GM12878 (cell line): ENCODE measurements around the gene CYB561A3. TPM values are rescaled to one million over a fixed set of nuclear protein-coding genes. Genes with fewer than 3 reads are reported as not detected.

Source experiments
- ATAC-seq: fragments of 200-7000 bp; cut with Tn5 transposase; 3 replicates; pipeline ENCODE4 v1.9.1; 2020; ENCODE audit warnings: mild to moderate bottlenecking, moderate library complexity
- BruUV-seq: library from RNA; stranded (reverse); fragments of 400-500 nt; replicated peaks from 2 replicates; lab custom pipeline; 2021; lab: Mats Ljungman, UMichigan
- CTCF ChIA-PET: fragments of 300-600 bp; sonication (Branson Sonifier 250); formaldehyde crosslinking; extraction: SDS; loops from one replicate; lab custom pipeline; 2021; ENCODE audit warnings: inconsistent platforms; lab: Yijun Ruan, JAX
- POLR2A ChIA-PET: fragments of 350-600 bp; formaldehyde crosslinking; extraction: SDS; loops from one replicate; lab custom pipeline; 2021; ENCODE audit warnings: inconsistent platforms; lab: Charles Lee
- RAD21 ChIA-PET: fragments of 300-600 bp; sonication (Branson Sonifier 250); formaldehyde crosslinking; loops from one replicate; lab custom pipeline; 2023; ENCODE audit warnings: antibody characterized with exemption; ENCODE audit not compliant: unreplicated experiment; lab: Charles Lee
- SMC1A ChIA-PET: fragments of 300-600 bp; sonication (Branson Sonifier 250); formaldehyde crosslinking; loops from one replicate; lab custom pipeline; 2023; ENCODE audit not compliant: unreplicated experiment, uncharacterized antibody; lab: Charles Lee
- DNase-seq: peaks from one replicate; pipeline ENCODE4 v3.0.0-alpha.2; 2011; ENCODE audit warnings: low read depth, low spot score
- FAIRE-seq: peaks from 3 replicates; lab custom pipeline; 2011; peaks lifted over from hg19 to GRCh38; lab: Jason Lieb, UNC
- H2AFZ ChIP-seq: 2 replicates; pipeline ENCODE4 v1.6.0; 2011; ENCODE audit warnings: low read depth, low read length, control low read depth; ENCODE audit not compliant: control insufficient read depth
- H3K27ac ChIP-seq: 2 replicates; pipeline ENCODE4 v1.5.1; 2011; ENCODE audit warnings: control low read depth; ENCODE audit not compliant: control insufficient read depth, insufficient read depth
- H3K27me3 ChIP-seq, 2 experiments: replicated peaks in 1 of 2; 2 replicates each; pipeline versions ENCODE4 v1.6.0 to v1.6.1; 2011; ENCODE audit warnings: low read length in 1 of 2; ENCODE audit not compliant: control insufficient read depth in 2 of 2, insufficient read depth in 2 of 2
- H3K36me3 ChIP-seq, 2 experiments: 2 replicates each; pipeline ENCODE4 v1.5.1; 2011; ENCODE audit warnings: low read length in 1 of 2; ENCODE audit not compliant: control insufficient read depth in 2 of 2, insufficient read depth in 2 of 2
- H3K4me1 ChIP-seq: 2 replicates; pipeline ENCODE4 v1.6.1; 2011; ENCODE audit warnings: mild to moderate bottlenecking, low read length, moderate library complexity, mixed read lengths; ENCODE audit not compliant: control insufficient read depth, insufficient read depth
- H3K4me2 ChIP-seq: 2 replicates; pipeline ENCODE4 v1.6.0; 2011; ENCODE audit warnings: control low read depth; ENCODE audit not compliant: control insufficient read depth, insufficient read depth
- H3K4me3 ChIP-seq: fragments of 200-600 bp; sonication (generic); 2 replicates; pipeline ENCODE4 v1.5.1; 2016
- H3K79me2 ChIP-seq: 2 replicates; pipeline ENCODE4 v1.6.0; 2011; ENCODE audit warnings: low read length; ENCODE audit not compliant: control insufficient read depth, insufficient read depth
- H3K9ac ChIP-seq: 2 replicates; pipeline ENCODE4 v1.8.0; 2011; ENCODE audit warnings: low read length, control low read depth, mixed read lengths; ENCODE audit not compliant: control insufficient read depth, insufficient read depth
- H3K9me3 ChIP-seq: replicated peaks from 3 replicates; pipeline ENCODE4 v1.5.1; 2011; ENCODE audit warnings: mild to moderate bottlenecking, low read length; ENCODE audit not compliant: control insufficient read depth, insufficient read depth
- H4K20me1 ChIP-seq: 2 replicates; pipeline ENCODE4 v1.6.0; 2011; ENCODE audit not compliant: control insufficient read depth, insufficient read depth
- BHLHE40 ChIP-seq, 2 experiments: fragments of 450-650 bp in 1 of 2; IDR thresholded peaks; 2 replicates each; pipeline ENCODE4 v1.6.1; 2011 to 2017; ENCODE audit warnings: low read depth in 2 of 2, borderline replicate concordance in 1 of 2, improper control_type of control experiment in 1 of 2, low read length in 1 of 2, mild to moderate bottlenecking in 1 of 2
- CEBPB ChIP-seq, 2 experiments: fragments of 150-350 bp in 1 of 2; IDR thresholded peaks; 2 replicates each; pipeline ENCODE4 v1.6.1; 2012 to 2014; ENCODE audit warnings: low read depth in 2 of 2, low read length in 2 of 2, borderline replicate concordance in 1 of 2, inconsistent platforms in 1 of 2
- CTCF ChIP-seq, 3 experiments: IDR thresholded peaks in 2 of 3; conservative IDR thresholded peaks in 1 of 3; 2 replicates each; pipeline ENCODE4 v1.5.1; 2011; ENCODE audit warnings: low read depth in 3 of 3, low read length in 3 of 3, mild to moderate bottlenecking in 3 of 3, control low read depth in 2 of 3, moderate library complexity in 2 of 3, inconsistent platforms in 1 of 3, mixed read lengths in 1 of 3; ENCODE audit not compliant: control insufficient read depth in 2 of 3, insufficient read depth in 1 of 3; ENCODE audit errors: extremely low read depth in 1 of 3
- KLF5 ChIP-seq: fragments of 450-650 bp; IDR thresholded peaks from 2 replicates; pipeline ENCODE4 v1.6.1; 2014; ENCODE audit warnings: mild to moderate bottlenecking; ENCODE audit not compliant: partially characterized antibody
- MTA3 ChIP-seq: IDR thresholded peaks from 2 replicates; pipeline ENCODE4 v1.6.1; 2012; ENCODE audit warnings: low read length, inconsistent platforms, borderline replicate concordance
- PRDM15 ChIP-seq: fragments of 450-650 bp; formaldehyde crosslinking; IDR thresholded peaks from 2 replicates; pipeline ENCODE4 v1.4.0; 2020; ENCODE audit warnings: mild to moderate bottlenecking, moderate library complexity
- RAD51 ChIP-seq: fragments of 450-650 bp; IDR thresholded peaks from 2 replicates; pipeline ENCODE4 v1.6.1; 2016; ENCODE audit warnings: moderate library complexity, mild to moderate bottlenecking, inconsistent platforms
- SREBF1 ChIP-seq: IDR thresholded peaks from 2 replicates; pipeline ENCODE4 v1.6.1; 2012; ENCODE audit warnings: mild to moderate bottlenecking, low read length
- SUPT20H ChIP-seq: IDR thresholded peaks from 2 replicates; pipeline ENCODE4 v1.6.1; 2011; ENCODE audit warnings: low read depth, mild to moderate bottlenecking, low read length, moderate library complexity, borderline replicate concordance; ENCODE audit not compliant: control insufficient read depth
- ZNF687 ChIP-seq: fragments of 450-650 bp; IDR thresholded peaks from 2 replicates; pipeline ENCODE4 v1.6.1; 2017; ENCODE audit warnings: mild to moderate bottlenecking, moderate library complexity
- WGBS: methylation state at CpG from one replicate; pipeline ENCODE4 v1.1.6; 2016; ENCODE audit warnings: low lambda C conversion rate; ENCODE audit not compliant: insufficient replicate concordance, insufficient coverage; ENCODE audit errors: missing lambda C conversion rate; 5-methylcytosine and 5-hydroxymethylcytosine counted together
- in situ Hi-C: fragments of 300-500 bp; cut with MboI; formaldehyde crosslinking; loops from 9 replicates; pipeline ENCODE4 v1.14.3; 2018; ENCODE audit warnings: mixed read lengths
- intact Hi-C: fragments of 100-400 bp; cut with micrococcal nuclease; formaldehyde crosslinking; loops from one replicate; pipeline ENCODE4 v1.14.2; 2022; ENCODE audit not compliant: unreplicated experiment
- polyA plus RNA-seq, 11 experiments: library from polyadenylated mRNA; depleted of rRNA in 4 of 11; unstranded in 6 of 11; stranded (reverse) in 5 of 11; fragments of >200 nt; fragmentation: Nextera tagmentation in 4 of 11; fragmentation: Illumina TruSeq in 1 of 11; extraction: Ambion mirVana in 4 of 11; extraction: Trizol in 1 of 11; gene quantifications; 1 replicate in 1 of 11; 2 replicates in 10 of 11; pipeline versions ENCODE4 v1.2.1 to v1.2.3, GENCODE V29; 2011 to 2016; ENCODE audit warnings: inconsistent platforms in 2 of 11, missing spikeins in 2 of 11, low read depth in 1 of 11
- total RNA-seq, 4 experiments: library from RNA; depleted of rRNA in 3 of 4; stranded (reverse); fragments of >200 nt in 3 of 4; fragmentation: Illumina TruSeq in 1 of 4; extraction: Trizol in 1 of 4; gene quantifications; 2 replicates each; pipeline versions ENCODE4 v1.2.1 to v1.2.3, GENCODE V29; 2013 to 2021

The CYB561A3 gene
- total and polyA plus RNA-seq, 10 of the 15 experiments (the other 5 are each of a cell fraction or from before 2014, with no cell fraction given): 40.1 to 169 (median 74.4) TPM

- peaks cover 20% of the 10 kb centered on the region for H3K4me1 ChIP-seq
- intact Hi-C loops: loop anchor here (1.0 to 10.0 kb wide), 3 partner anchors 29 to 104 kb away; partner anchors contain the start of gene TMEM138
- peak within 1 kb of the TSS; percentile 92 for H3K27ac ChIP-seq
- H2AFZ ChIP-seq: peak within 1 kb of the TSS; percentile 83
- no TSS peak for BruUV-seq
- H3K4me3 ChIP-seq: peak within 1 kb of the TSS; percentile 90
- no peaks in the 10 kb centered on the region for H3K9me3 ChIP-seq
- peaks cover 2 to 7% of the 10 kb centered on the region in 2 experiments; a peak in 3 of 4 replicates for H3K36me3 ChIP-seq
- WGBS: under 1% methylated on average over 71 of the region's 81 CpGs
- peaks cover 58% of the 10 kb centered on the region for H3K79me2 ChIP-seq
- in situ Hi-C loops: no loop called here
- H3K4me2 ChIP-seq: peak within 1 kb of the TSS; percentile 83
- CTCF ChIA-PET: interaction anchor here (0.8 to 10.2 kb wide), 10 partner anchors 8 to 292 kb away, joined by 3 to 729 read pairs (median 8); partner anchors contain the start of genes CYB561A3, TMEM138 and TMEM216
- ATAC-seq (peak; percentile 94), DNase-seq (peak; percentile 64), FAIRE-seq (no peak)
- POLR2A ChIA-PET: interaction anchor here (1.0 to 5.9 kb wide), 7 partner anchors 24 to 96 kb away, joined by 3 to 86 read pairs (median 16); partner anchors contain the start of genes CPSF7, CYB561A3, SDHAF2 and TMEM138
- H4K20me1 ChIP-seq: no peaks in the 10 kb centered on the region; the same call in 1 of the 2 replicates
- peak within 1 kb of the TSS; percentile 99 for H3K9ac ChIP-seq
- H3K27me3 ChIP-seq: no peaks in the 10 kb centered on the region
- SMC1A ChIA-PET: interaction anchor here (0.8 to 8.1 kb wide), 10 partner anchors 25 to 501 kb away, joined by 3 to 414 read pairs (median 5); partner anchors contain the start of genes CPSF7, CYB561A3, SDHAF2 and TMEM138
- RAD21 ChIA-PET: interaction anchor here (1.5 to 6.5 kb wide), 4 partner anchors 26 to 59 kb away, joined by 4 to 424 read pairs (median 130); partner anchors contain the start of genes CYB561A3, TMEM138 and TMEM216
- TF ChIP-seq SREBF1 (0 out of 2 replicates have a peak, but pooled peaks have one; percentile 40), RAD51 (no peak), BHLHE40 (IDR thresholded peaks at IDR 0.05; ENCODE audit: borderline replicate concordance in 1 of 2, low read depth in 2 of 2, low read length in 1 of 2) (peak; percentile 83 to 91), CEBPB (IDR thresholded peaks at IDR 0.05; ENCODE audit: borderline replicate concordance in 1 of 2, low read depth in 2 of 2, low read length in 2 of 2) (no peak), MTA3 (no peak), SUPT20H (no peak), KLF5 (peak; percentile 16), ZNF687 (peak; percentile 73), PRDM15 (CRISPR knock-in tag) (no peak), CTCF (IDR thresholded peaks at IDR 0.05 in 2 of 3, conservative IDR thresholded peaks at IDR 0.05 in 1 of 3; ENCODE audit: control insufficient read depth in 2 of 3, extremely low read depth in 1 of 3, insufficient read depth in 1 of 3, low read depth in 3 of 3, low read length in 3 of 3) (no peak)
Measured at GRCh38 chr11:61332797-61333549, 28.7 kb downstream of the CYB561A3 start, which contains the start of the genes DDB1 and TKFC. Gene DDB1, minus strand, starts transcription at chr11:61333105. Its CDS starts 137 bp downstream, at chr11:61332968. Gene TKFC, plus strand, starts transcription at chr11:61333228. Its CDS starts 1,501 bp downstream, at chr11:61334729.
